Stimulated activated naive CD4-positive, alpha-beta T cell (primary cell): ENCODE data around the gene ERBB4.
"Not testable (repeated sequence)": the region's sequence is repeated elsewhere in the genome, so short reads cannot be mapped to it uniquely, and the experiment has no call there.

Experiments used
- DNase-seq, 6 experiments: peaks; one replicate each; lab custom pipeline; 2025; lab: John Stamatoyannopoulos, UW

The ERBB4 gene

DNA sequence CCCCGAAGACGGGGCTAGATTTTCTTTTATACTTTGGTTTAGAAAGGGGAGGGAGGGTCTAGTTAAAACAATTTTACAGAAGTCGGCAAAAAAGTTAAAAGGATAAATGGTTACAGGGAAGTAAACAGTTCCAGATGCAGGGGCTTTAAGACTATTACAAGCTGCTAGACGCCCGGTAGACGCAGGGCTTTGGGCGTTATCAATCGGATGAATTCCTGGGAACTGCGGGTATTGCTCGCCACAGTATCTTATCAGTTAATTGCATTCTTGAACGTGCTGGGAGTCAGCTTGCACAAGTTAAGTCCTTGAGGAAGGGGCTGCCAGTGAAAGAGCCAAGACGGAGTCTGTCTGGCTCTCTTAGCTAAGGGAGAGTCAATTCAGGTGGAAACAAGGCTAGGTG is 946.6 kb downstream of the ERBB4 start:
- not testable (repeated sequence) for DNase-seq

DNA sequence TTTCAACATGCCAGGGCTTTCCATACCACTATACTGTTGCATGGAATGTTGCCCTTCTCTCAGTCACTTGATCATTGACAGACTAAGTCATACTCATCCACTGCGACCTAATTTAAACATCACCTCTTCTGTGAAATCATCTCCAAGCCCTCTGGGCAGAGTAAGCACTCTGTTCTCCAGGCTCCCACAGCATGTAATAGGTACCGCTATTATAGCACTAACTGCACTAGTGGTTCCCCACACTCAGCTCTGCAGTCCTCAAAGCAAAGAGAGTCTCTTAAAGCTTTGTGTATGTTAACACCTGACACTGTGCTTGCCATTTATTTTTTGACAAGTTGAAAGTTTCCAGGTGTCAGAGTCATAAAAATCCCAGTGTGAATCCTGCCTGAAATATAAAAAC is 947.2 kb downstream of the ERBB4 start:
- DNase-seq = no peak

DNA sequence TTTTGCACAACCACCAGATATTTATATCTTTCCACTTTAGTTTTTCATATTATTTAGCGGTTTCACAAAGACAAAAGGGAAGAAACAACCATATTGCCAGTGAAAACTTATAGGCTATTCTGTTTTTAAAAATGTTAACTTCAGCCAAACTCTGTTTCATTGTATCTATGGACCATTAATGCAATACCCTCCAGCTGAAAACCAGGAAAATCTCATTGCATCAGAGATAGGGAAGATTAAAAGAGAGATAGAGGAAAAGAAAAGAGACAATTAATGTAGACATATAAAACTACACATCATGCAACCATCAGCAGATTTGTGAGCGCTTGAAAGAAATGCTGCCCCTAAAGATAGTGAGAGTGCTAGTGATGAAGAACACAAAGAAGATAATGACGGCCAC is 970.2 kb downstream of the ERBB4 start:
- DNase-seq = no peak

DNA sequence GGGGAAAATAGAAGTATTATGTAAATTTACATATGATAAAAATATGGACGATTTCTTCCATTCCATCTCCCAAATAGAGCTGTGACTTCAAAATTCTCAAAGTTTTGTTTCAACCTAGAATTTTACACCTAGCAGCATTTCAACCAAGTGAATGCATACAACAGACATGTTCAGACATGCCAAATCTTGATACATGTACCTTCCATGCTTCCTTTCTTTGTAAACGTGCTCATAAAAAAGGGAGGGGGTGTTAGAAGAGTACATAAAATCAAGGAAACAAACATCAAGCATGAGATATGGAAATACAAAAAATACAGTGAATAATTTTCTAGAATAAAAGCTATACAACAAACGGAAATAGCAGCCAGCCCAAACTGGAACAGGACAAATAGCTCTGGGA is 974.2 kb downstream of the ERBB4 start:
- no peak for DNase-seq

DNA sequence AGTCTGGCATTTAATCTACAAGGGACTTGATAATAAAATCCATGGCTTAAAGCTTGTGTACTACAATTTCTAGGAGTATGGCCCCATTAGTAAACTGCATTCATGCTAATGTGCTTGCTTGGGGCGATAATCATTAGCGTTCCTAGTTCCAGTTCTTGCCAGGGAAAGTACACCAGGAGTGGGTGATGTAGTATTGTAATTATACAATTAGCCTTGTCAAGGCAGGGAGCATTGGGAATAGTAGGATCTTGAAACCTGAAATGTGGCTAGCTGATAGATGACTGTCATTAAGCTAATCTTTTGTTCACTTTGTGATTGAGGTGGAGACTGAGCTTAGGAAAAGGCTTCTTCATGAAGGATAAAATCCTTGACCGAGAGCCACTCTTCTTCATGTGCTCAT is 993.0 kb downstream of the ERBB4 start:
- no peak for DNase-seq

DNA sequence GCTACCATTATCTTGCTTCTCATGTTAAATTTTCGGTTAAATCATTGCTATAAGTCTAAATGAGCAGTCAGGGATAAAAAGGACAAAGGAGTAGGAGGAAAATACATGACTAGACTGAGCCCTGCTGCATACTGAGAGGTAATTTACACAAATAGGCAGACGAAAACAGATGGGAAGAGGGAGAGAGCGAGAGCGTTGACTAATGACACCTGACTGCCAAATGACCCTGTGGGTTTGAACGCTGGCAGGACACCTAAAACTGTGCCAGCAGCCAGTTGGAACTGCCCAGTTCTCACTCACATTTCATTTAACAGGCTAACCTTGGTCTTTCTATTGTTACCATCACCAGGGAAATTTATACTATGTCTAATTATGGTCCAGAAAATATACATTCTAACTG is 1004.0 kb downstream of the ERBB4 start:
- no peak for DNase-seq

DNA sequence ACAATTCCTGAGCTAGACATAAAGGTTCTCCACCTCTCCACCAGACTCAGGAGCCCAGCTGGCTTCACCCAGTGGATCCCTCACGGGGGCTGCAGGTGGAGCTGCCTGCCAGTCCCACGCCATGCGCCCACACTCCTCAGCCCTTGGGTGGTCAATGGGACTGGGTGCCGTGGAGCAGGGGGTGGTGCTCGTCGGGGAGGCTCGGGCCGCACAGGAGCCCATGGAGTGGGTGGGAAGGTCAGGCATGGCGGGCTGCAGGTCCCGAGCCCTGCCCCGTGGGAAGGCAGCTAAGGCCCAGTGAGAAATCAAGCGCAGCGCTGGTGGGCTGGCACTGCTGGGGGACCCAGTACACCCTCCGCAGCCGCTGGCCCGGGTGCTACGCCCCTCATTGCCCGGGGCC is 1014.4 kb downstream of the ERBB4 start:
- DNase-seq = not testable (repeated sequence)

DNA sequence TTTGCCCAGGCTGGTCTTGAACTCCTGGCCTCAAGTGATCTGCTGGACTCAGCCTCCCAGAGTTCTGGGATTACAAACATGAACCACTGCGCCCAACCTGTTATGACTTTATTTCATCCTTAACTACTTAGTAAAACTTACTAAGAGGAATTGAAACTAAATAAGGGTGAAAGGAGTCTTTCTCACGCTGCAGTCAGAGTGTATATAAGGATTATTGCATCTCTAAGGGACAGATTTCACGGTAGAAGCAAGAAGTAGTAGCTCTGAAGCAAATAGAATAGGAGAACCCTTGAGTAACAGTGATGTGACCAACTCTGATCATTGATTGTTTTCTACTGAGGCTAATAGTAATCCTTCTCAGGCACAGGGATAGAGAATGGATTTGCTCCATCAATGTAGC is 1022.1 kb downstream of the ERBB4 start:
- no peak for DNase-seq

DNA sequence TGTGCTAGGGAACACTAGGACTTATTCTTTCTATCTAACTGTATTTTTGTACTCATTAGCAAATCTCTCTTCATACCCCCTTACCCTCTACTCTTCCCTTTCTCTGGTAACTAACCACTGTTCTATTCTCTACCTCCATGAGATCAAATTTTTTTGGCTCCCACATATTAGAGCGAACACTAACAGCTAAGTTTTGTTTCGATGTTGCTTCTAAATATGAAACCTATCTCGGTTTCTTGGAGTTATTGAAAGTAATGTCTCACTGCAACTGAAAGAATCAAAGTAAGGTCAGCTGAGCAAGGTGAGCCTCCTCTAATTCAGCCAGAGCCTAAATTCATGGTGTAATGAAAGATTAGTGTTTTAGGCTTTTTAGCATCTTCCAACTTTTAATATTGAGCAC is 1024.6 kb downstream of the ERBB4 start:
- DNase-seq = no peak

DNA sequence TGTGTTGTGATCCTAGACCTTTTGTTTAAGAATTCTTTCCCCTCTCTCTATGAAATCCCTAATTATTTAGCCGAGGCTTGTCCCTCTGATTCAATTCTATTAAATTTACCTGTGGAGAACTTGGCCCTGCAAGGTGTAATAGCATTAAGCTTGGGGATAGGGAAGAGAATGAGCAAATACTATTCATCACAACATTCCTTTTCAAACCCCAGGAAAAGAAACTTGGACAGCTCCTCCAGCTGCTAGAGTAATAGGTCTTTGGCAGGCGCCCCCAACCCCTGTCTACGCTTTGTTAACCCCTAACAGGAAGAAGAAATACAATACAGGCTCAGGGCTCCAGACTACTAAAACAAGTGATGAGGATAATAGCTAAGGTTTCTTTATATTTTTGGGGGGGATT is 1025.2 kb downstream of the ERBB4 start:
- no peak for DNase-seq

DNA sequence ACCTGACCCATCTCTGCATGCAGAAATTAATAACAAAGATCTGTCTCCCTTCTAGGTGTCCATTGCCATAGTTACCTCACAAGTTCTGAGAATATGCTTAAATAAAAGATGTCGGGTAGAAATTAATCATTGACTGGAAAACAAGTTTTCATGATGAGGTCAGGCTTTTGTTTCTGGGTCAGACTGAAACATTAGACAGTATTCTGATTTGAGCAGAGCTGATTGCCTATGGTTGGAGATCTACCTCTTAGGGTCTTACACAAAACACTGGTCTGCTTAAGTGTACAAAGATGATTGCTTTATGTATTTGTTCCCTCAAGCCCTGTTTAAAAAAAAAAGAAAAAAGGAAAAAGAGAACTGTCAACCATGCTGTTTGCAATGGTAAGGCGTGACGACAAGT is 1025.8 kb downstream of the ERBB4 start:
- no peak for DNase-seq

DNA sequence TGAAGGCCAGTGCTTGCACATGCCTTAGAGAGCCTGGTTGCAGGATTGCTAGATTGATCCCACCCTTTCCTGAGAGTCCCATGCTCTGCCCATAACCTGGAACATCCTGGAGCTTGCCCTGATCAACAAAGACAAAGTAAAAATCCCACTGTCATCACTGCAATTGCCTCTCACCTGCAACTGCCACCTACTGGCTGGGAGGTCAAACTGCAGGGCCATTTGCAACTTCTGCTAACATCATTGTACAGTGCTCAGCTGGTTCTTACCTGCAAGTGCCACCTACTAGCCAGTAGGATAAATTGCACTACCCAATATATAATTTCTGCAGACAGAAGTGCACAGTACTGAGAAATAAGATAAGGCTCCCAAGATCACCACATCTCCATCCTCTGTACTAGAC is 1034.7 kb downstream of the ERBB4 start:
- no peak for DNase-seq

DNA sequence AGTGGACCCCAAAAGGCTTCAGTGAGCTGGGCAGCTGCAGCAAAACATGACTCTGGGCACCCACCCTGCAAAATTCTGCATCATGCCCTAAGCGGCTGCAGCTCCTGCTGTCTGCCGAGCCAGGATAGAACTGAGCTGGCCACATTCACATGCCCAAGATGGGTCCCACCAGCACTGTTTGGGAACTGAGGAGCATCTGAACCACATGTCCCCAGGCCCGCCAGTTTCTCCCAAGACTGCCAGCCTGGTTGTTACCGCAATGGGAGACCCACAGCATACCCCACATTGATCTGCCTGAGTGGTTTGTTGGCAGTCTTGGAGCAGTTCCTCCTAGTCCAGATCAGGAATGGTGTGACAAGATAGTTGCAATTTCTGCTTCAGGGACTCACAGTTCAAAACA is 1035.4 kb downstream of the ERBB4 start:
- DNase-seq = no peak

DNA sequence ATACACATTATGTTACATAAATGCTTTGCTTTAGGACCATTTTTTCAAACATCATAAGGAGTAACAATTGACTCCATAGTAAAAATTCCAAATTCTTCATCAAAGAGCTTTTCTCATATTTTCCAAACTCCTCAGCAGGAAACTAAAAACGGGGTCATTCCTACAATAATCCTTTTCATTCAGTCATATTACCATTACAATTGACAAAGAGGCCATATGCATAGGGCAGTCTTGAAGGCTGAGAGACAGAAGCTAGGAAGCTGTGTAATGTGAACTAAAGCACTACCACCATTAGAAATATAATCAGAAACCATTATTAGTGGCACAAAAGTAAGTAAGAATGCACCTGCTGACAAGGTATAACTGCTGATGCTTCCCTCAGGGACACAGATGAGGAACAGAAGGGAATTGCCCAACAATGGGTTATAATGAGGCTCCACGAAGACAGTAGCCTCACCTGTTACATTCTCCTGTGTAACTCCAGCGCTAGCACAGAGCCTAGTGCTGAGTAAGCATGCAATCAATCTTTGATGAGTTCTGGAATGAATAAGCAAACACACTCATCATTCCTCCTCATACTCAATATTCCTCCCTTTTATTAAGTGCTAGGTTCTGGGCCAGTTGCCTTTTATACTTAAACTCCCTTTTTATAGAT is 1039.9 kb downstream of the ERBB4 start:
- DNase-seq = no peak

DNA sequence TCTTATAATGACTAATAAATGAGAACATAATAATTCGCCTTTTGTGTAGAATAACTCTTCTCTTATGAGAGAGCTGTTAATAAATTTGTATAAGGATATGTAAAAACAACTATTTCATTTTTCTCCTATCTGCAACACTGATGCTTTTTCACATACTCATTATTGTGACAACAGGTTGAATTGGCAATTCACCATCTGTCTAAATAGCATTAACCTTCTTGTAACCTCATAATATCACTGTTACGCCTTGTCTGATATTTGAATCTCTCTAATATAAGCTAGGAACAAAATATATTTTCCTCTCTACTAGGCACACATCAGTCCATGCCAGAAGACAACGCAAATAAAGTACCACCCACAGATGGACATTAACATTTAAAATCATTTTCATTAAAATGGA is 1043.3 kb downstream of the ERBB4 start:
- DNase-seq = no peak

DNA sequence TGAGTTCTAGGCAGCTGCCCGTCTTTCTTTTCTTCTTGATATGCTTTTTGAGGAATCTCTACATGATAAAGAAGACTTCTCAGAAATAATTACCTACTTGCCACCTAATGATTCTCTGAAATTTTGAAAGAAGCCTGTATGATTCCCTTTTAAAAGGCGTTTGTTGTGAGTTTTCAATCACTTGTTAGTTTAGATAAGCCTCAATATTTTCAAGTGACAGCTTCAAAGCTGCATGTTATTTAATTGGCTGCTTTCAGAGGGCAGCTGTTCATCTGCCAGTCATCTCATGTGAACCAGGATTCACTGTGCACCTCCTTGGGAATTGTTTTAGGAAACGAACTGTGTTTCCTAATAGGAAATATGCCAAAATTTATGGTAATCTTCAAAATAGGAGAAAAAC is 1044.1 kb downstream of the ERBB4 start:
- DNase-seq = no peak

DNA sequence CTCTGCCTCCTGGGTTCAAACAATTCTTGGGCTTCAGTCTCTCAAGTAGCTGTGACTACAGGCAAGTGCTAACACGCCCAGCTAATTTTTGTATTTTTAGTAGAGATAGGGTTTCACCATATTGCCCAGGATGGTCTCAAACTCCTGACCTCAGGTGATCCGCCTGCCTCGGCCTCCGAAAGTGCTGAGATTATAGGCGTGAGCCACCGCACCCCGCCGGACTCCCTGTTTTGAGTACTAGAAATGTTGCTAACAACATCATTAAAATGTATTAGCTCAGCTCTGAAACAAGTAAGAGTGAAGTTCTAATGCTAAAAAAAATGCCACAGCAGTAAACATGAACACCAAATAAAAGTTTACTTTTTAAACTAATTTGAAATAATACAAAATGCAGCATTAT is 1044.5 kb downstream of the ERBB4 start:
- no peak for DNase-seq

DNA sequence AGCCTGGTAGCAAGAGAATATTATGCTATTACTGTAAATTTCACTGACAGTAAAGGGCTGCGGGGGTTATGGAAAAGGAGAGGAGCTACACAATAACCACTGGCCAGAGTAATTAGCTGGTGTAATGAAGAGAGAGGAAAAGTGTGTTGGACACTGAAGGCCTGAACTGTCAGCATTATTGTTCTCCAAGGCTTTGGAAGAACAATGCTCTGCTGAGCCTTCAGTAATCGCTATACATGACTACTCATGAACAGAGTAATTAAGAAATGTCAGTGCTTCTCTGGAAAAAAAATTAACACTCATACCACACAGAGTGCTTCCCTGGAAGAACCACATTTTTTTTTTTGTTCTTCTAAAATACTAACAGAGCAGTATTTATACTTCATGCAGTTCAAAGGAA is 1050.9 kb downstream of the ERBB4 start:
- DNase-seq = no peak

DNA sequence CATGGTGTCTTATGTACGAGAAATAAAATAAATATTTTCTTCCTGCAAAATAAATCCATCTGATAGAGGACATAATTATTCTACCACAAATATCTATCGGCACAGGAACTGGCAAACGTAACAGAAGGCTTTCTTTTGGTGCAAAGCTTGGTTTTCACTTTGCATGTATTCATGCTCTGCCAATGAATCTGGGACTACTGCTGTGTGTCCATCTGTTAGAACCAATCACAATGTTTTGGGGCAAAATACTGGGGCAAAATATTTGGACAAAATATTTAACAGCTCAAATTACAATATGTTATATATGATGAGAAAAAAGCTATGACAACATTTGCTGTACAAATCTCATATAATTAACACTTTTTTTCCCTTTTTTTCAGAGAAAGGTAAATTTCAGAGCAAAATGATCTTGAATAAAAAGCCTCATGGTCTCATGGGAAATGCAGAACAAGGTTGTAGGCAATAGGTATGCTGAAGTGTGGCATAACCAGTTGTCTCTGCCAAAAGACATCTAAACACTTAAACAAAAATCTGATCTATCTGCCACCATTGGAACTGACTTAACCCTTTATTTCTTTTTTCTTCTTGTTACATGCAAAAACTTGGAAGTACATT is 1059.0 kb downstream of the ERBB4 start:
- no peak for DNase-seq

DNA sequence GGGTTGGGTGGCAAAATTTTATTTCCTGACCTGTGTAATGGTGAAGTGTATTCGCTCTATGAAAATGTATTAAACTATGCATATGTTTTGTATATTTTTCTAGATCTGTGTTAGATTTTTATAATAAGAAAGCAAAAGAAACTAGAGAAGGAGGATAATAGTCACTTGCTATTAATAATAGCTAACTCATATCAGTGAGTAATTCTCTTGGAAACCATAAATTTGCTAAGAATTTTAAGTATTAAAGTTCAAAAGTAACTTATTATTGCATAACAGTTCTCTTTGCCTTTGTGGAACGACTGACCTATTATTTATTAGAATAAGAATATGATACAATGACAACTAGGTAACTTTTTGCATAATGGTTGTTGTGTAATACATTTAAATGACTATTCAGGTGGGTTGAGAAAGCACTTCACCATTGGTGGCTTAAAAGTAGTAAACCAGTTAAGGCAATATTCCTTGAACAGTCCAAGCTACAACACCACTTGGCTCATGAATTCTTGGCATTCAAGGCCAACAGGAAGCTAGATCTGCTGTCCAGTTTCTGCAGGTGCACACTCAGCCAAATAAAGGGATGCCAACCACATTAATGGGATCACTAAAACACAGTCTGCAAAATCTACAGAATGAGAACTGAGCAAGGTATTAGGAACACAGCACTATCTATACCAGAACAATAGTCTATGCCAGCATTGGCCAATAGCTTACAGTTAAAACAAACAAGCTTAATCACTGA is 1060.9 kb downstream of the ERBB4 start:
- no peak for DNase-seq

DNA sequence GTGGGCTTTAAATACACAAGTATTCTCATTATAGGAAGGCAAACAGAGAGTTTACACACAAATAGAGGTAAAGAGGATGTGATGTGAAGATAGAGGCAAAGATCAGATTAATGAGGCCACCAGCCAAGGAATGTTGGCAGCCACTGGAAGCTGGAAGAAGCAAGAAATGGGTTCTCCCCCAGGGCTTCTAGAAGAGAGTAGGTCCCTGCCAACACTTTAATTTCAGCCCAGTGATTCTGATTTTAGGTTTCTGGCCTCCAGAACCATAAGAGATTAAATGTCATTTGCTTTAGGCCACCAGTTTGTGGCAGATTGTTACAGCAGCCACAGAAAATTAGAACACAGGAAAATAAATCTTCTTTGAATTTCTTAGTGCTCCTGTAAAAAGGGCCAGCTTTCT is 1065.5 kb downstream of the ERBB4 start:
- DNase-seq = no peak

DNA sequence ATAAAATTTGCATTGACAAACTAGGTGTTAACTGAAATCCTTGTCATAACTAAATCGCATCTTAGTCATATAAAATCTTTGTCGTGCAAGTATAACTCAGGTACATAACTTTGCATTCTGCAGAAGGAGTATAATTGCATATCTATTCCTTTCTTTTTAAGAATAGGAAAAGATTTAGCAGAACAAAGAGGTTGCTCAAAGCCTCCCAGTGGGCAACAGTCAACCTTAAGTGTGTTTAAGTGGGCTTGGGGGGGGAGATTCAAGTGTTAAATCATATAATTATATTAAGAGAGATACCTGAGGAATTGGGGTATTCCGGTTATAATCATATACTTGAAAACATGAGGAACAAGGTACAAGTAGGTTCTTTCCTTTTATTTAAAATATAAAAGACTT is 1068.9 kb downstream of the ERBB4 start:
- DNase-seq = no peak

DNA sequence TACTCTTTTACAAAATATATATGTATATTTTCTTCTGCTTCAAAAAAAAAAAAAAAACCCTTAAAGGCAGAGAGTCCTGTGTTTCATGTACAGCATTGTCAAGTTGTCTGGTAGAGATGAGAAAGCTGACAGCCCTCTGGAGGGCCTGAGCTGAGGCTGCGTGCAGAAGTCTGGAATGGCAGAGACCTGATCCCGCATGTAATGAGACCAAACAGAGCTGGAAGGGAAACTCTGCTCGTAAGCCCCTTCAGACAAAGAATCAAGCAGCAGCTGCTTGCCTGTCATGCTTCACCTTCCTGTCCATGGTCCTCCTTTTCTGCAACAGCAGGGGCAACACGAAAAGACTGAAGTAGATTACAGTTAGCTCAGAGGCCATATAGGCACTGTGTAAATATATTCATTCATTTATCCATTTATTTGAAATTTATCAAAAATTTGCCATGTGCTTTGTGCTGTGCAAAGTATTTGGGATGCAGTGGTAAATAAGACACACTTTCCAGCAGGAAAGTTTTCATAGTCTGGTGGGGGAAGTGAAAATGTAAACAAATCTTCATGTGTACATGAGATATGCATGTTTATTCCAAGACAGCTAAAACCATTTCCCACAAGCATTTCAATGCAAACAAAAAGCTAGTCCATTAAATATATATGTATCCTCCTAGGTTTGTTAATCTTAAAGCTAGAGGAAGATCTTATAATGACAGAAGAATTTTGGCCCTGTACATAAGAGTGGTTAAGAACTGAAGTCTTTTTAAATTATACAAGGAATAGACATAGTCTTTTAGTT is 1069.5 kb downstream of the ERBB4 start:
- DNase-seq = no peak
